ENCODE data around the gene TACR2.

TACR2 gene

DNA sequence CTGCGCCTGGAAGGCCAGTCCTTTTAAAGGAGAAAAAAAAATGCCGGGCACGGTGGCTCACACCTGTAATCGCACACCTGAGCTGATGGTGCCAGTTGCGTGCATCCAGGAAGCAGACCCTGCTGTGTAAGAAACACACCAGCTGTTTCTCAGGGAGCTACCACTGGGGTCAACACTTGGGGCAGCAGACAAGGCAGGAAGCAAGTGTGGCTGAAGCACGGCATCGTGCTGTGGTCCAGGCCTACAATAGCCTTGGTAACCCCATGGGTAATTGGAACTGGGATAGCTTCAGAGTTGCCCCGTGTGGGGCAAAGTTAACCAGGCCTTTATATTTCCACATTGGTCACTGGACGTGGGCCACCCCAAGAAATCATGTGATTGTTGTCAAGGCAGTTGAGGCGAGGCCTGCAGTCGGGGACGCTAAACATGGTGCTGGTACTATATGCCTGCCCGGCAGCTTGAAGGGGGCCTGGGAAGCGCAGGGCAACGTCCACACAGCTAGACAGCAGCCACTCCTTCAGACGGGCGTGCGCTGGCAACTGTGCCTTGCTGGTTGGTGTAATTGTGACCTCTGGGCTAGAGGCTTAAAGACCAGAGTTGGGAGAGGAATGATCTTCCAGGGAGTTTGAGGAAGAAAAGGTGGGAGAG is 2.5 kb upstream of the TACR2 start:
- no peak overlapping the region for H3K27ac ChIP-seq
- TF ChIP-seq, protein P1, sequence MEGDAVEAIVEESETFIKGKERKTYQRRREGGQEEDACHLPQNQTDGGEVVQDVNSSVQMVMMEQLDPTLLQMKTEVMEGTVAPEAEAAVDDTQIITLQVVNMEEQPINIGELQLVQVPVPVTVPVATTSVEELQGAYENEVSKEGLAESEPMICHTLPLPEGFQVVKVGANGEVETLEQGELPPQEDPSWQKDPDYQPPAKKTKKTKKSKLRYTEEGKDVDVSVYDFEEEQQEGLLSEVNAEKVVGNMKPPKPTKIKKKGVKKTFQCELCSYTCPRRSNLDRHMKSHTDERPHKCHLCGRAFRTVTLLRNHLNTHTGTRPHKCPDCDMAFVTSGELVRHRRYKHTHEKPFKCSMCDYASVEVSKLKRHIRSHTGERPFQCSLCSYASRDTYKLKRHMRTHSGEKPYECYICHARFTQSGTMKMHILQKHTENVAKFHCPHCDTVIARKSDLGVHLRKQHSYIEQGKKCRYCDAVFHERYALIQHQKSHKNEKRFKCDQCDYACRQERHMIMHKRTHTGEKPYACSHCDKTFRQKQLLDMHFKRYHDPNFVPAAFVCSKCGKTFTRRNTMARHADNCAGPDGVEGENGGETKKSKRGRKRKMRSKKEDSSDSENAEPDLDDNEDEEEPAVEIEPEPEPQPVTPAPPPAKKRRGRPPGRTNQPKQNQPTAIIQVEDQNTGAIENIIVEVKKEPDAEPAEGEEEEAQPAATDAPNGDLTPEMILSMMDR (IDR thresholded peaks at IDR 0.05) = no peak

GRCh38 chr10:69418052-69418752 is 1.5 kb upstream of the TACR2 start:
- no peak for DNase-seq (ENCODE audit: low spot score)
- no peak overlapping the region for H3K27ac ChIP-seq
- H3K4me3 ChIP-seq = no peak overlapping the region
- TF ChIP-seq, protein P1 (IDR thresholded peaks at IDR 0.05) = no peak

More for the DNA sequence above, 2.5 kb upstream of the TACR2 start:
- no peak for DNase-seq (ENCODE audit: low spot score)
- H3K4me3 ChIP-seq = no peak overlapping the region

GRCh38 chr10:69417542-69417941 is 824 bp upstream of the TACR2 start:
- DNase-seq (ENCODE audit: low spot score) = no peak
- H3K4me3 ChIP-seq = no peak overlapping the region
- TF ChIP-seq, protein P1 (IDR thresholded peaks at IDR 0.05) = no peak
- H3K27ac ChIP-seq = no peak overlapping the region

DNA sequence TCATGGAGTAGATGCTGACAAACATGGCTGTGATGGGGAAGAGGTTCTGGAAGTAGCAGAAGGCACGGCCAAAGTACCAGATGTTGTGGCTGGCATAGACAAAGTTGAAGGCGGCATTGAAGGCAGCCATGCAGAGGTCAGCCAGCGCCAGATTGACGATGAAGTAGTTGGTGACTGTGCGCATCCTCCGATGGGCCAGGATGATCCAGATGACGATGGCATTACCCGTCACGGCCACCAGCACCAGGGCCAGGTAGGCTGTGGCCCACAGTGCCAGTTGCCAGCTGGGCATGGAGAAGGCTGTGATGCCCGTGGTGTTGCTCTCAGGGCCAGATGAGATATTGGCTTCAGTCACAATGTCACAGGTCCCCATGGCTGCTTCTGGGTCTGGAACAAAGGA is 767 bp downstream of the TACR2 start:
- TF ChIP-seq, protein P1 (IDR thresholded peaks at IDR 0.05) = no peak
- Histone ChIP-seq H3K4me3 (no peak overlapping the region), H3K27ac (no peak overlapping the region)
- DNase-seq (ENCODE audit: low spot score) = no peak

DNA sequence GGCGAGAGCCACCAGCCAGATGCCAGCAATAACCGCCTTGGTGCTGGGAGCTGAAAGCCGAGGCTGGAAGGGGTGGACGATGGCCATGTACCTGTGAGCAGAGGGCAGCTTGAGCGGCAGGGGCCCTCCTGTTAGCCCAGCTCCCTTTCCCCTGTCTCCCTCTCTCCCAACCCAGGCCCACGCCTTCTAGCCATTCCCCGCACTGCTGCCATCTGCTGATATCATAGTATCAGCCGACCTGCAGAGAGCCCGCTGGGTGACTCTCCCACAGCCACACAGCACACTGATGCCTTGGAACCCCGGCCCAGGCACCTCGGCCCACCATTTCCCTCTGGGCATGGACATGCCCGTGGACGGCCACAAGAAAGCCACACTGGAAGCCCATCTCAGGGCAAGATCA is 1.7 kb downstream of the TACR2 start:
- TF ChIP-seq, protein P1 (IDR thresholded peaks at IDR 0.05) = no peak

GRCh38 chr10:69414036-69415018 is 2.4 kb downstream of the TACR2 start:
- Histone ChIP-seq H3K4me3 (no peak overlapping the region), H3K27ac (no peak overlapping the region)
- TF ChIP-seq, protein P1 (IDR thresholded peaks at IDR 0.05) = no peak
- no peak for DNase-seq (ENCODE audit: low spot score)

More for the DNA sequence above, 1.7 kb downstream of the TACR2 start:
- no peak overlapping the region for H3K27ac ChIP-seq
- no peak for DNase-seq (ENCODE audit: low spot score)
- H3K4me3 ChIP-seq = no peak overlapping the region

Data from coronary artery (tissue), 2 donors.